WTC11 (cell line): ENCODE data around the gene GNAT3. TPM values are rescaled to one million over a fixed set of nuclear protein-coding genes. Genes with fewer than 3 reads are reported as not detected.

Experiments used
- ATAC-seq: fragments of 200-7000 bp; cut with Tn5 transposase; 2 replicates; pipeline ENCODE4 v1.10.0; 2021; ENCODE audit warnings: mild to moderate bottlenecking, moderate library complexity
- CTCF ChIA-PET: fragments of 300-600 bp; sonication (Branson Sonifier 250); formaldehyde crosslinking; loops from one replicate; lab custom pipeline; 2021; ENCODE audit warnings: antibody characterized with exemption; lab: Charles Lee
- POLR2A ChIA-PET: fragments of 350-600 bp; sonication (Branson Sonifier 250); formaldehyde crosslinking; loops from one replicate; lab custom pipeline; 2021; ENCODE audit warnings: antibody characterized with exemption; lab: Charles Lee
- DNase-seq: peaks from one replicate; pipeline ENCODE4 v3.0.0; 2021; ENCODE audit warnings: low spot score
- H3K27ac Mint-ChIP-seq: 2 replicates; pipeline ENCODE4 v1.8.0; 2021; ENCODE audit warnings: mixed read lengths
- H3K27me3 Mint-ChIP-seq: 2 replicates; pipeline ENCODE4 v1.8.0; 2021; ENCODE audit warnings: low read depth, mild to moderate bottlenecking, moderate library complexity, mixed read lengths
- H3K36me3 Mint-ChIP-seq: 2 replicates; pipeline ENCODE4 v1.8.0; 2021; ENCODE audit warnings: mixed read lengths
- H3K4me1 Mint-ChIP-seq: 2 replicates; pipeline ENCODE4 v1.8.0; 2022; ENCODE audit warnings: mixed read lengths
- H3K4me3 Mint-ChIP-seq: 2 replicates; pipeline ENCODE4 v1.8.0; 2021; ENCODE audit warnings: mild to moderate bottlenecking, moderate library complexity, mixed read lengths
- H3K9me3 Mint-ChIP-seq: 2 replicates; pipeline ENCODE4 v1.8.0; 2021; ENCODE audit warnings: mixed read lengths
- CDX4 ChIP-seq: fragments of 250-450 bp; sonication (Bioruptor Pico); IDR thresholded peaks from 2 replicates; pipeline ENCODE4 v1.9.0; 2021; ENCODE audit warnings: moderate library complexity, mild to moderate bottlenecking, inconsistent platforms, borderline replicate concordance
- E2F4 ChIP-seq: sonication (generic); formaldehyde crosslinking; IDR thresholded peaks from 2 replicates; pipeline ENCODE4 v1.8.1; 2022; ENCODE audit warnings: low read depth, mild to moderate bottlenecking, moderate library complexity, missing genetic modification reagents, borderline replicate concordance
- ERG ChIP-seq: fragments of 250-450 bp; sonication (Bioruptor Pico); IDR thresholded peaks from 2 replicates; pipeline ENCODE4 v1.8.0; 2021; ENCODE audit warnings: mild to moderate bottlenecking
- FOXK1 ChIP-seq: sonication (generic); formaldehyde crosslinking; IDR thresholded peaks from 2 replicates; pipeline ENCODE4 v1.8.0; 2022; ENCODE audit warnings: mild to moderate bottlenecking, moderate library complexity, missing genetic modification reagents
- FOXP1 ChIP-seq: sonication (generic); formaldehyde crosslinking; IDR thresholded peaks from 2 replicates; pipeline ENCODE4 v1.8.0; 2022; ENCODE audit warnings: missing genetic modification reagents, mild to moderate bottlenecking, moderate library complexity, borderline replicate concordance
- FOXP4 ChIP-seq: sonication (generic); formaldehyde crosslinking; IDR thresholded peaks from 2 replicates; pipeline ENCODE4 v1.8.0; 2022; ENCODE audit warnings: mild to moderate bottlenecking, missing genetic modification reagents
- GRHL2 ChIP-seq: fragments of 250-450 bp; sonication (Bioruptor Pico); IDR thresholded peaks from 2 replicates; pipeline ENCODE4 v1.8.0; 2022; ENCODE audit warnings: mild to moderate bottlenecking, moderate library complexity; ENCODE audit not compliant: insufficient replicate concordance, severe bottlenecking
- IRF2 ChIP-seq: sonication (generic); formaldehyde crosslinking; IDR thresholded peaks from 2 replicates; pipeline ENCODE4 v1.8.0; 2022; ENCODE audit warnings: low read depth, missing genetic modification reagents, borderline replicate concordance
- MLX ChIP-seq: sonication (generic); formaldehyde crosslinking; IDR thresholded peaks from 2 replicates; pipeline ENCODE4 v1.8.1; 2023; ENCODE audit warnings: mild to moderate bottlenecking, missing genetic modification reagents, moderate library complexity
- MXD4 ChIP-seq: fragments of 250-450 bp; sonication (Bioruptor Pico); IDR thresholded peaks from 2 replicates; pipeline ENCODE4 v1.8.0; 2021; ENCODE audit warnings: mild to moderate bottlenecking, moderate library complexity, borderline replicate concordance
- PRDM15 ChIP-seq: sonication (generic); formaldehyde crosslinking; IDR thresholded peaks from 2 replicates; pipeline ENCODE4 v1.8.0; 2022; ENCODE audit warnings: missing genetic modification reagents
- RELA ChIP-seq: sonication (generic); formaldehyde crosslinking; IDR thresholded peaks from 2 replicates; pipeline ENCODE4 v1.8.1; 2022; ENCODE audit warnings: missing genetic modification reagents, mild to moderate bottlenecking, borderline replicate concordance
- SP1 ChIP-seq: sonication (generic); formaldehyde crosslinking; conservative IDR thresholded peaks from 2 replicates; pipeline ENCODE4 v1.8.1; 2022; ENCODE audit warnings: missing genetic modification reagents
- TCF7 ChIP-seq: sonication (generic); formaldehyde crosslinking; IDR thresholded peaks from 2 replicates; pipeline ENCODE4 v1.8.0; 2022; ENCODE audit warnings: mild to moderate bottlenecking, low read depth, missing genetic modification reagents, moderate library complexity
- TEAD1 ChIP-seq: sonication (generic); formaldehyde crosslinking; IDR thresholded peaks from 2 replicates; pipeline ENCODE4 v1.8.0; 2022; ENCODE audit warnings: mild to moderate bottlenecking, missing genetic modification reagents
- USF2 ChIP-seq: sonication (generic); formaldehyde crosslinking; IDR thresholded peaks from 2 replicates; pipeline ENCODE4 v1.8.1; 2023; ENCODE audit warnings: mild to moderate bottlenecking, missing genetic modification reagents, moderate library complexity
- ZNF138 ChIP-seq: sonication (generic); formaldehyde crosslinking; conservative IDR thresholded peaks from 2 replicates; pipeline ENCODE4 v1.8.1; 2022; ENCODE audit warnings: mild to moderate bottlenecking, moderate library complexity, missing genetic modification reagents
- ZNF263 ChIP-seq: sonication (generic); formaldehyde crosslinking; IDR thresholded peaks from 2 replicates; pipeline ENCODE4 v1.8.1; 2022; ENCODE audit warnings: low read depth, mild to moderate bottlenecking, moderate library complexity, missing genetic modification reagents
- ZNF425 ChIP-seq: fragments of 250-450 bp; sonication (Bioruptor Pico); conservative IDR thresholded peaks from 2 replicates; pipeline ENCODE4 v1.9.0; 2021; ENCODE audit warnings: mild to moderate bottlenecking
- total RNA-seq: library from RNA; stranded (reverse); gene quantifications from 3 replicates; pipeline ENCODE4 v1.2.3, GENCODE V29; 2021

The GNAT3 gene
- total RNA-seq, 1 experiment from 2014 or later = not detected

- TF ChIP-seq PRDM15 (no peak), IRF2 (CRISPR knock-in tag) (no peak), ZNF425 (CRISPR knock-in tag) (no peak), USF2 (CRISPR knock-in tag) (no peak), MXD4 (no peak)
These were observed 31.3 kb downstream of the GNAT3 start (continued) for GRCh38 chr7:80480566-80480965.

- no peak for DNase-seq
These were observed 33.2 kb downstream of the GNAT3 start for GRCh38 chr7:80478683-80479082.

More at GRCh38 chr7:80478683-80479082, 33.2 kb downstream of the GNAT3 start:
- Mint-ChIP-seq H3K27ac (no peak overlapping the region), H3K36me3 (peaks cover 8% of the 10 kb centered on the region), H3K4me1 (peaks cover 54% of the 10 kb centered on the region), H3K27me3 (no peaks in the 10 kb centered on the region), H3K4me3 (no peak overlapping the region), H3K9me3 (peaks cover 21% of the 10 kb centered on the region)
- TF ChIP-seq ZNF138 (CRISPR knock-in tag) = no peak
- no peak for TF ChIP-seq FOXK1 (CRISPR knock-in tag)
- TF ChIP-seq FOXP1 (CRISPR knock-in tag) = no peak
- TF ChIP-seq MXD4 = no peak
- no peak for TF ChIP-seq TCF7 (CRISPR knock-in tag)
- TF ChIP-seq E2F4 (CRISPR knock-in tag) = no peak
- no peak for TF ChIP-seq FOXP4 (CRISPR knock-in tag)
- no peak for TF ChIP-seq ERG (CRISPR knock-in tag)
- TF ChIP-seq CDX4 = no peak
- no peak for TF ChIP-seq TEAD1 (CRISPR knock-in tag)
- no peak for TF ChIP-seq RELA (CRISPR knock-in tag)
- no peak for TF ChIP-seq MLX (CRISPR knock-in tag)
- no peak for TF ChIP-seq GRHL2 (CRISPR knock-in tag)
- TF ChIP-seq ZNF263 = no peak
- TF ChIP-seq SP1 (CRISPR knock-in tag) = no peak
- POLR2A ChIA-PET = no interaction called here
- CTCF ChIA-PET = no interaction called here
- ATAC-seq = no peak; the same call in 1 of the 2 replicates
